SKM-1 treated with dmso at 0.1 percent for 144 hours (cell line): ENCODE measurements around the gene HSD17B4.
"Not testable (repeated sequence)": the region's sequence is repeated elsewhere in the genome, so short reads cannot be mapped to it uniquely, and the experiment has no call there.

Experiments
- DNase-seq: peaks from one replicate; lab custom pipeline; 2025; ENCODE audit not compliant: unreplicated experiment; lab: John Stamatoyannopoulos, UW

The HSD17B4 gene

GRCh38 chr5:119452373-119453039 lies at the start of gene HSD17B4:
Gene HSD17B4 (plus strand): TSS chr5:119452497. CDS start chr5:119452576, 79 bp downstream.
- DNase-seq = peak; percentile 78

DNA sequence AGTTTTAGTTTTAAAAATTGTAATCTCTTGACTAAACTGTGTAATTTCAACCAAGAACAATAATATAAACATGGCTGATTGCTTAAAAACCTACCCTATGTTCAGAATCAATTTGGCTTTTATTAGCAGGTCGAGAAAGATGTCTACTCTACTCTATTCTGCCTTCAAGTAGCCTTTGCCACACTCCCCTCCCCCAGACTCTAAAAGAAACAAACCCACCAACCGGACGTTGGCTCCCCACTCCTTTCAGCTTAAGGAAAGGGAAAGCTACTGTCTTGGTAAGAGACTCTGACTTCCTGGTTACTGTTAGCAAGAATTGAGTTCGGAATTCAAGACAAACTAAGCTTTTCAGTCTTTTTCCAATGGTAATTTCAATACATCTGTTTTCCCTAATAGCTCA lies 49.7 kb upstream of the HSD17B4 start:
- no peak for DNase-seq

DNA sequence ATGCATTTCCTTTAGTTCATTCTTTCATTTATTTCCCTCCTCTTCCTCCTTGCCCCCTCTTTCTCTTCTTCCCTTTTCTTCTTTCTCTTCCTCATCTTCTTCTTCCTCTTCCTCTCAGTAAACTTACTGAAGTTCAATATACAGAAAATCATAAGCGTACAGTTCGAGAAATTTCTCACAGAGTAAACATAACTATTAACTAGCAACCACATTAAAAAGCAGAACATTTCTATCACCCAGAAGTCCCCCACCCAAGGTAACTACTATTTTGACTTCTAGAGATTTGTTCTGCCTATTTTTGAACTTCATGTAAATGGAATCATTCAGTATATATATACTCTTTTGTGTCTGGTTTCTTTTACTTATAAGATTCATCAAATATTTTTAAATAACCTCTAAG lies 48.3 kb upstream of the HSD17B4 start:
- DNase-seq = no peak

- DNase-seq = no peak
Observed at GRCh38 chr5:119405419-119405818, 46.9 kb upstream of the HSD17B4 start.

- no peak for DNase-seq
Observed at GRCh38 chr5:119406551-119407110, 45.7 kb upstream of the HSD17B4 start.

- DNase-seq = no peak
Observed at GRCh38 chr5:119409235-119409815, 43.0 kb upstream of the HSD17B4 start.

DNA sequence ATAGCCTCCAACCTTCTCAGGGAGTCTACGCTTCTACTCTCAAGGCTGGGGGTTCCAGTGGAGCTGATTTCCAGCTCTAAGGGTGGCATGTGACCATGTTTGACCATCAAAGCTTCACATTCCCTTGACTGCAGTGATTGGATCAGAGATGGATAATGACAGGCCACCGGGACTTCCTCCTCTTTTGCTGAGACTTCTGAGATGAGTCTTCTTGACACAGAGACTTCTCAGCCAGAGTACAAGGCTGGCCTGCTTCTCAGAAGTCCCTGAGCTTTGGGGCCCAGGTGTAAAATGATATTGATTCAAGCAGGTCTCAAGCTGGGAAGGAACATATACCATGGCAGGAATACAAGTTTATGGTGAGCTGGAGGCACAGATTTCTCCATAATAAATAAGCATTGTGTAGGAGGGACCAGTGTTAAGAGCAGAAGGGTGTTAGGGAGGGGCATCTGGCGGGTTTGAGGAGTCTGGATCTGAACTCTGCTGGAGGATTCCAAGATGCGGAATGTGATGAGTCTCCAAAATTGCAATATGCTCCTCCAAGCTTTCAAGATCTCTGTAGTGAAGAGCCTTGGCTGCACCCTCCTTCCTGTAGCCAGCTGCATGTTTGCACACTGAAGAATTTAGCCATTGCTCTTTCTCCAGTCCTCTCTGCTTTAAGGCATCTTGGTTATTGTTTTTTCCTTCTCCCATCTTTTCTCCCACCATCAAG lies 41.7 kb upstream of the HSD17B4 start:
- no peak for DNase-seq

DNA sequence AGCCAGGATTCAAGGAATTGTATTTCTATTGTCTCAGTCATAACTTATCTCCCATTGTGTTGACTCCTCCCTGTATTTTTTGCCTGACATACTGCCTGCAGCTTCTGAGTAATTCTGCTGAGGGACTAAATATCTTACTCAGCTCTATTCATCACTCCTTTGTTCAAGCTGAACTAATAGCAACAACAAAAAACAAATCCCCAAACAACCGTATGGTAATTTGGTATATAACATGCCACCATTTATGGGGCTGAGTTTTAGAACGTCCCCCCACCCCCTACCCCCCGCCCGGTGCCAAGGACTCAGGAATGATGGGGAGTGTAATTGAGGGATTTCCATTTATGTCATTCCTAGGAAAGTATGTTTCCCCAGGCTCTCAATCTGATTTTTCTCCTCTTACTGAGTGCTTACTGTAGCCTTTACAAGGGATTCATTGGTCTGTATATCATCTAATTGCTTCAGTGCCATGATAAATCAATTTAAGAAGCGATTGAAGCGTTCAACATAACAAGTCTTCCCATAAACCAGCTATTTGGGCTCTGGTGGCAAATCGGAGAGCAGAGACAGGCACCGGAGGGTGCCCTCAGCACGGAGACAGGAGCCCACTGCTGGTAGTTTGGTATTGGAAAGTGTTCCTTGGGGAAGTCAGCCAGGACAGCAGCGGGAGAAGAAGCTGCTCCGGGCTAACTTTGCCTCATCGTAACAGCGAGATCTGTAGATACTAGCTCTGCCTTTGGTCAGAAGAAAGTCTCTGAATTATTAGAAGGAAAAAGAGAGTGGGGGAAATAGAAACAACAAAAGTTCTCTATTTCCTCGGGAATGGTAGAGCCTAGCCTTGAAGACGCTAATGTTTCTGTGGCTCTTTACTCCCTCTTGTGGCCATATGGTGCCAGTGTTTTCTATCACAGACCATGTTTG lies 40.7 kb upstream of the HSD17B4 start:
- peak; percentile 75 for DNase-seq

GRCh38 chr5:119412279-119413227 lies 39.7 kb upstream of the HSD17B4 start:
- no peak for DNase-seq

DNA sequence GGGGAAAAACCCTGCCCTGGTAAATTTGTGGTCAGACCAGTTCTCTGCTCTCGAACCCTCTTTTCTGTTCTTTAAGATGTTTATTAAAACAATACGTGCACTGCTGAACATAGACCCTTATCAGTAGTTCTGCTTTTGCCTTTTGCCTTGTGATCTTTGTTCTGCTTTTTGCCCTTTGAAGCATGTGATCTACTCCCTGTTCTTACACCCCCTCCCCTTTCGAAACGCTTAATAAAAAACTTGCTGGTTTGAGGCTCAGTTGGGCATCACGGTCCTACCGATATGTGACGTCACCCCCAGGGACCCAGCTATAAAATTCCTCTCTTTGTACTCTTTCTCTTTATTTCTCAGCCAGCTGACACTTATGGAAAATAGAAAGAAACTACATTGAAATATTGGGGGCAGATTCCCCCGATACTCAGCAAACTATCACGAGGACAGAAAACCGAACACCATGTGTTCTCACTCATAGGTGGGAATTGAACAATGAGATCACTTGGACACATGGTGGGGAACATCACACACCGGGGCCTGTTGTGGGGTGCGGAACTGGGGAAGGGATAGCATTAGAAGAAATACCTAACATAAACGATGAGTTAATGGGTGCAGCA lies 38.1 kb upstream of the HSD17B4 start:
- DNase-seq = peak; percentile 79

DNA sequence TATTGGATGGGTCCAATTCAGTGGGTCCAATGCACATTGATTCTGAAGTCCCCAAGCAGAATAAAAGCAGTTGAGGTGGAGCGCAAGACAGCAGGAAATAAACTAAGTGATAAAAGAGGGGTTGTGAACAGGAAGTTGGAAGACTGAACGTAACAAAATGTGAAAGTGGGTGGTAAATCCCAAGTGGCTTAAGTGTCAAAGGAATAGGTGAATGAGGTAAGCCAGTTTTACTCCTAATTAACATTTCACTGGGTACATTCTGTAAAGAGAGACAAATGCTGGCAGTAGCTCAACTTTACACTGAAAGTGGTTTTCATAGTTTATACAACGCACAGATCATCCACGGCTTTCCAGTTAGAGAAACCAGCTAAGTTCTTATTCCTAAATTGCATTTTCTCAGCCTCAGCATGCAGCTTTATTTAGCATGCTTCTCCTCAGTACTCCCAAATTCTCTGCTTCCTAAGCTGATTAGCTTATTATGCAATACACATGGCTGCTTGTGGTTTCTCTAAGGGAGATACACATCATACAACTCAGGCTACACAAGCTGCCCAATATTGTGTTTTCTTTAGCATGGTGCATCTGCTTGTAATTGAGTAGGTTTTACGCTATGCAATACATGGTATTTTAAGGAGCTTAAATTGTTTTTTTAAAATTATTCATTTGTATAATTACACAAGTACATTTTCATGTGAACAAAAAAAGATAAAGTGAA lies 34.2 kb upstream of the HSD17B4 start:
- DNase-seq = peak; percentile 27

GRCh38 chr5:119418606-119419100 lies 33.6 kb upstream of the HSD17B4 start:
- DNase-seq = no peak

DNA sequence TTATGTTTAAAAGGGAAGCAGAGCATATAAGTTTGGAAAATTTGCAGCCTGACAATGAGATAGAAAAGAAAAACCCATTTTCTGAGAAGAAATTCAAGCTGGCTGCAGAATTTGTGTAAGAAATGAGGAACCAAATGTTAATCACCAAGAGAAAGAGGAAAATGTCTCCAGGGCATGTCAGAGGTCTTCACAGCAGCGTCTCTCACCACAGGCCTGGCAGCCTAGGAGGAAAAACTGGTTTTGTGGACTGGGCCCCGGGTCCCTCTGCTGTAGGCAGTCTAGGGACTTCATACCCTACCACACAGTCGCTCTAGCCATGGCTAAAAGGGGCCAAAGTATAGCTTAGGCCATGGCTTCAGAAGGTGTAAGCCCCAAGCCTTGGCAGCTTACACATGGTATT lies 32.1 kb upstream of the HSD17B4 start:
- DNase-seq = peak; percentile 61

GRCh38 chr5:119426057-119426456 lies 26.2 kb upstream of the HSD17B4 start:
- peak; percentile 14 for DNase-seq

- no peak for DNase-seq
Observed at GRCh38 chr5:119427060-119427459, 25.2 kb upstream of the HSD17B4 start.

DNA sequence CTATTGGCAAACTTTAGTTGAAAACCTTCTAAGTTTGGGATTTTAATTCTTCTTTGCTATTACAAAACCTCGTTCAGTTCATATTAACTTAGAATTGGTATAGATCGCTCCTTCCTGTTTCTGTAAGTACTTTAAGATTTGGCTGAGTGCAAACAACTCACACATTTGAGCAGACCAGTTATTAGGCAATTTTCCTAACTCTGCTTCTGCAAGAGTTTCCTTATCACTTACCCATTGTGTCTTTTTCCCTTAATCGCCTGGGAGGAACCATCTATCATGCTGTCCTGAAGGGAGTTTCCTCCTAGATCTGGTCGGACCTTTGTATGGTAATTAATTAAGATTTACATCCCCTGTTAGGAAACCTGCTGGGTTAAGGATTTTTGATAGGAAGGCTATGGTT lies 24.7 kb upstream of the HSD17B4 start:
- not testable (repeated sequence) for DNase-seq

DNA sequence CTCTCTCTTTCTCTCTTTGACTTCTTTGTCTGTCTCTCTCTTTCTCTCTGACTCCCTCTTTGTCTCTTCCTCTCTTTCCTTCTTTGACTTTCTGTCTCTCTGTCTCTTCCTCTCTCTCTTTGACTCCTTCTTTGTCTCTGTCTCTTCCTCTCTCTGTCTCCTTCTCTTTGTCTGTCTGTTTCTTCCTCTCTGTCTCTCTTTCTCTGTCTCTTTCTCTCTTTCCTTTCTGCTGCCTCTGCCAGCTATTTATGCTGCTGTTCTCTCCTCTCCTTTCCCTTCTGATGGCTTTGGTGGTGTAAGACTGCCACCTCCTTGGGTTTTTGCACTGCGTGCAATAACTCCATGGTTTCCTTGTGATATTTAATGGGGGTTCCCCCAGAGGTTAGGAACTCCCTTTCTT lies 24.1 kb upstream of the HSD17B4 start:
- not testable (repeated sequence) for DNase-seq

- DNase-seq = not testable (repeated sequence)
Observed at GRCh38 chr5:119428574-119428973, 23.7 kb upstream of the HSD17B4 start.
